OCI-LY7 (cell line): ENCODE results near the gene PCP4L1. TPM values are rescaled to one million over a fixed set of nuclear protein-coding genes. Genes with fewer than 3 reads are reported as not detected.
A peak's percentile ranks its signal among the peaks of the same experiment; 100 is the strongest.
"Not testable (repeated sequence)": the region's sequence is repeated elsewhere in the genome, so short reads cannot be mapped to it uniquely, and the experiment has no call there.

Source experiments
- BruUV-seq: library from RNA; stranded (reverse); fragments of 400-500 nt; replicated peaks from 2 replicates; lab custom pipeline; 2021; lab: Mats Ljungman, UMichigan
- CTCF ChIA-PET: fragments of 300-600 bp; sonication (Branson Sonifier 250); formaldehyde crosslinking; loops from one replicate; lab custom pipeline; 2022; ENCODE audit warnings: antibody characterized with exemption; ENCODE audit not compliant: unreplicated experiment; lab: Charles Lee
- POLR2A ChIA-PET: fragments of 300-600 bp; sonication (Branson Sonifier 250); formaldehyde crosslinking; loops from one replicate; lab custom pipeline; 2022; ENCODE audit warnings: antibody characterized with exemption; lab: Charles Lee
- DNase-seq: peaks from one replicate; pipeline ENCODE4 v3.0.0-alpha.2; 2015; ENCODE audit warnings: low spot score
- H2AFZ ChIP-seq: fragments of 200-600 bp; sonication (generic), shearing (Covaris generic); 2 replicates; pipeline ENCODE4 v1.6.1; 2014; ENCODE audit warnings: mild to moderate bottlenecking, antibody characterized with exemption, low read length, moderate library complexity
- H3K27ac ChIP-seq: fragments of 200-600 bp; sonication (generic); 2 replicates; pipeline ENCODE4 v1.5.1; 2014; ENCODE audit warnings: mixed run types, low read depth, mild to moderate bottlenecking, moderate library complexity, low read length, inconsistent platforms; ENCODE audit not compliant: poor library complexity, severe bottlenecking
- H3K36me3 ChIP-seq: fragments of 200-600 bp; sonication (generic); 2 replicates; pipeline ENCODE4 v1.6.1; 2014; ENCODE audit warnings: mild to moderate bottlenecking, antibody characterized with exemption, low read length, moderate library complexity, mixed read lengths; ENCODE audit not compliant: insufficient read depth
- H3K4me1 ChIP-seq: fragments of 200-600 bp; sonication (generic); 2 replicates; pipeline ENCODE4 v1.5.1; 2014; ENCODE audit warnings: mild to moderate bottlenecking, low read length; ENCODE audit not compliant: insufficient read depth, poor library complexity, severe bottlenecking
- H3K4me2 ChIP-seq: fragments of 200-600 bp; sonication (generic); 2 replicates; pipeline ENCODE4 v1.6.1; 2014; ENCODE audit warnings: mild to moderate bottlenecking, low read length
- H3K4me3 ChIP-seq: fragments of 200-600 bp; sonication (generic); 2 replicates; pipeline ENCODE4 v1.5.1; 2014; ENCODE audit warnings: mild to moderate bottlenecking, low read depth, low read length; ENCODE audit not compliant: poor library complexity, severe bottlenecking
- H3K79me2 ChIP-seq: fragments of 200-600 bp; sonication (generic); 2 replicates; pipeline ENCODE4 v1.6.1; 2016; ENCODE audit warnings: low read depth, mild to moderate bottlenecking, low read length, moderate library complexity, mixed read lengths; ENCODE audit not compliant: insufficient read depth
- H3K9me2 ChIP-seq: fragments of 200-600 bp; sonication (generic); 2 replicates; pipeline ENCODE4 v1.6.1; 2016; ENCODE audit warnings: mild to moderate bottlenecking, low read length, mixed read lengths; ENCODE audit not compliant: insufficient read depth
- H3K9me3 ChIP-seq: fragments of 200-600 bp; sonication (generic); 2 replicates; pipeline ENCODE4 v1.6.1; 2014; ENCODE audit warnings: mild to moderate bottlenecking, mixed run types, low read length, mixed read lengths
- H4K20me1 ChIP-seq: fragments of 200-600 bp; sonication (generic); 2 replicates; pipeline ENCODE4 v1.6.1; 2014; ENCODE audit warnings: mild to moderate bottlenecking, antibody characterized with exemption, low read length, moderate library complexity, mixed read lengths; ENCODE audit not compliant: insufficient read depth
- EZH2phosphoT487 ChIP-seq: fragments of 200-600 bp; sonication (generic); IDR thresholded peaks from 2 replicates; pipeline ENCODE4 v1.6.1; 2018; ENCODE audit warnings: low read depth, borderline replicate concordance, mild to moderate bottlenecking, mixed run types, antibody characterized with exemption, low read length, moderate library complexity, mixed read lengths
- intact Hi-C: fragments of 100-400 bp; cut with micrococcal nuclease; formaldehyde crosslinking; loops from one replicate; pipeline ENCODE4 v1.10.0; 2022; ENCODE audit not compliant: unreplicated experiment
- total RNA-seq, 2 experiments: library from RNA; depleted of rRNA in 1 of 2; stranded (reverse); fragments of >200 nt in 1 of 2; shearing (Covaris generic) in 1 of 2; gene quantifications; 2 replicates each; pipeline ENCODE4 v1.2.3, GENCODE V29; 2014 to 2022
- TF ChIP-seq, protein P1 (sequence below): fragments of 200-600 bp; sonication (generic); conservative IDR thresholded peaks from 2 replicates; pipeline ENCODE4 v1.5.1; 2014; ENCODE audit warnings: mild to moderate bottlenecking, antibody characterized with exemption, low read length, moderate library complexity, mixed read lengths

The PCP4L1 gene
- total RNA-seq, 2 experiments from 2014 or later: not detected

DNA sequence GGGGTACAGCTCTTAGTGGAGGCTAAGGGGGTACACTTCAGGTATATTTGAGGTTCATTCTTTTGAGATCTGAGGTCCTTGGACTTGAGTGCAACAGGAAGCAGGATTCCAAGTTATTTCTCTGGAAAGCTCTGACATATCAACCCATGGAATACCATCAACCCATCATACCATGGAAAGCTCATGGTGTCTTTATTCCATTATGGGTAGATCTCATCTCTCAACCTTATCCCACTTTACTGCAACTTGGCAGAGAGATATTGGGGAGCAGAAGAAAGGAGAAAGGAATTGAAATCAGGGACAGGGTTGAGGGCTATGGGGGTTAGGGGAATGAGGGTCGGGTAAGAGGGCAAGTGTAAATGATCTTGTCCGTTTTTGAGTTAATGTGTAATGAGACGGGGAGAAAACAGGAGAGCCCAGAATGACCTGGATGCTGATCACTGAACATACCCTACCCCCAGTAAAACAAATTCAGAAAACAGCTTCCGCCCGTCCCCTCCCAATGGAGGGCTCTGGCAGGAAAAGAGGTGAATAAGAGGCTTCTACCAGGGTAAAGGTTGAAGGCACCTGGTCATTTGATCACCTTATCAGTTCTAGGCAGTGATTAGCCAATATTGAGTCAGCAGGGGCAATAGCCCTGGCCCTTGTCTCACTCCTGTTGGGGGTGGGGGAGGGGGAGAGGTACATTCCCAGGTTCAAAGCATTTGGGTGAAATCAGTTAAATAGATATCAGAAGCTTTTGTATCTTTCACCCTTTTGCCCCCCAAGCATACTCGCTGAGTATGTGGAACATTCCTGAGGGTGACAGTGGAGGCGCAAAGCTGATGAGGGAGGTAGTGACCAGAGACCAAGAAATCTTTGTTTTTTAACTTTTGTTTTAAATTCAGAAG is 34.5 kb upstream of the PCP4L1 start:
- Histone ChIP-seq H3K4me2 (no peak overlapping the region), H3K27ac (no peak overlapping the region), H3K9me3 (no peaks in the 10 kb centered on the region), H3K79me2 (no peaks in the 10 kb centered on the region), H3K9me2 (no peaks in the 10 kb centered on the region), H4K20me1 (no peaks in the 10 kb centered on the region), H3K36me3 (peaks cover 14% of the 10 kb centered on the region), H2AFZ (no peak overlapping the region), H3K4me1 (peaks cover 30% of the 10 kb centered on the region), H3K4me3 (no peak overlapping the region)
- ChIA-PET CTCF (interaction anchor here (0.6 kb wide), 1 partner anchor 58 kb away, joined by 3 read pairs; no protein-coding TSS in a partner anchor), POLR2A (interaction anchor here (0.6 to 1.6 kb wide), 3 partner anchors 11 to 71 kb away, joined by 3 to 9 read pairs (median 4); no protein-coding TSS in a partner anchor)
- DNase-seq: no peak
- intact Hi-C loops: no loop called here
- TF ChIP-seq, protein P1, sequence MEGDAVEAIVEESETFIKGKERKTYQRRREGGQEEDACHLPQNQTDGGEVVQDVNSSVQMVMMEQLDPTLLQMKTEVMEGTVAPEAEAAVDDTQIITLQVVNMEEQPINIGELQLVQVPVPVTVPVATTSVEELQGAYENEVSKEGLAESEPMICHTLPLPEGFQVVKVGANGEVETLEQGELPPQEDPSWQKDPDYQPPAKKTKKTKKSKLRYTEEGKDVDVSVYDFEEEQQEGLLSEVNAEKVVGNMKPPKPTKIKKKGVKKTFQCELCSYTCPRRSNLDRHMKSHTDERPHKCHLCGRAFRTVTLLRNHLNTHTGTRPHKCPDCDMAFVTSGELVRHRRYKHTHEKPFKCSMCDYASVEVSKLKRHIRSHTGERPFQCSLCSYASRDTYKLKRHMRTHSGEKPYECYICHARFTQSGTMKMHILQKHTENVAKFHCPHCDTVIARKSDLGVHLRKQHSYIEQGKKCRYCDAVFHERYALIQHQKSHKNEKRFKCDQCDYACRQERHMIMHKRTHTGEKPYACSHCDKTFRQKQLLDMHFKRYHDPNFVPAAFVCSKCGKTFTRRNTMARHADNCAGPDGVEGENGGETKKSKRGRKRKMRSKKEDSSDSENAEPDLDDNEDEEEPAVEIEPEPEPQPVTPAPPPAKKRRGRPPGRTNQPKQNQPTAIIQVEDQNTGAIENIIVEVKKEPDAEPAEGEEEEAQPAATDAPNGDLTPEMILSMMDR: no peak
- TF ChIP-seq EZH2phosphoT487: no peak
- no TSS peak for BruUV-seq

- not testable (repeated sequence) for H2AFZ ChIP-seq, H3K9me3 ChIP-seq, H3K27ac ChIP-seq, DNase-seq, H3K4me2 ChIP-seq, BruUV-seq, H4K20me1 ChIP-seq, H3K4me3 ChIP-seq, H3K9me2 ChIP-seq, H3K79me2 ChIP-seq
- Histone ChIP-seq H3K36me3 (peaks cover 20% of the 10 kb centered on the region), H3K4me1 (peaks cover 24% of the 10 kb centered on the region)
- intact Hi-C loops: loop anchor here (1.0 kb wide), 3 partner anchors 14 to 47 kb away; partner anchors contain the start of gene B4GALT3
- CTCF ChIA-PET: interaction anchor here (1.9 kb wide), 1 partner anchor 23 kb away, joined by 12 read pairs; the partner anchor contains the start of gene NDUFS2
- POLR2A ChIA-PET: interaction anchor here (1.2 to 1.6 kb wide), 2 partner anchors 13 to 59 kb away, joined by 4 to 9 read pairs; partner anchors contain the start of gene PPOX
Observed at GRCh38 chr1:161224695-161225087, 33.9 kb upstream of the PCP4L1 start.

GRCh38 chr1:161225178-161225533 is 33.4 kb upstream of the PCP4L1 start:
- ChIA-PET POLR2A (interaction anchor here (0.6 to 2.2 kb wide), 23 partner anchors 9 to 538 kb away, joined by 3 to 18 read pairs (median 4); partner anchors contain the start of genes B4GALT3, PPOX and SDHC), CTCF (interaction anchor here (0.5 to 1.9 kb wide), 12 partner anchors 9 to 156 kb away, joined by 3 to 12 read pairs (median 5); partner anchors contain the start of genes B4GALT3 and NDUFS2)
- Histone ChIP-seq H3K4me2 (peak overlapping the region; percentile 50), H3K79me2 (no peaks in the 10 kb centered on the region), H3K4me3 (peak overlapping the region; percentile 12), H4K20me1 (no peaks in the 10 kb centered on the region), H3K4me1 (peaks cover 24% of the 10 kb centered on the region), H3K36me3 (peaks cover 24% of the 10 kb centered on the region), H3K9me2 (no peaks in the 10 kb centered on the region), H3K27ac (peak overlapping the region; percentile 9), H2AFZ (peak overlapping the region; percentile 90), H3K9me3 (no peaks in the 10 kb centered on the region)
- intact Hi-C loops: loop anchor here (1.0 kb wide), 3 partner anchors 15 to 48 kb away; partner anchors contain the start of gene B4GALT3
- no TSS peak for BruUV-seq
- TF ChIP-seq, protein P1: no peak
- no peak for TF ChIP-seq EZH2phosphoT487
- DNase-seq: no peak
